IMR-90 (cell line): ENCODE results near the gene DISC1. TPM values are rescaled to one million over a fixed set of nuclear protein-coding genes. Genes with fewer than 3 reads are reported as not detected.

Source experiments
- ATAC-seq: fragments of 200-7000 bp; cut with Tn5 transposase; 2 replicates; pipeline ENCODE4 v1.9.1; 2020; ENCODE audit warnings: low read depth, mild to moderate bottlenecking, moderate library complexity
- BruUV-seq: library from RNA; stranded (reverse); fragments of 400-500 nt; replicated peaks from 2 replicates; lab custom pipeline; 2021; lab: Mats Ljungman, UMichigan
- CTCF ChIA-PET: fragments of 300-600 bp; formaldehyde crosslinking; extraction: SDS; loops from one replicate; lab custom pipeline; 2021; ENCODE audit warnings: antibody characterized with exemption; lab: Yijun Ruan, JAX
- POLR2A ChIA-PET: fragments of 300-600 bp; sonication (Branson Sonifier 250); formaldehyde crosslinking; loops from one replicate; lab custom pipeline; 2022; ENCODE audit warnings: antibody characterized with exemption; ENCODE audit not compliant: unreplicated experiment; lab: Charles Lee
- DNase-seq: peaks from one replicate; pipeline ENCODE4 v3.0.0; 2013
- H2AFZ ChIP-seq: replicated peaks from 2 replicates; pipeline ENCODE3; 2013; ENCODE audit warnings: low read length, mild to moderate bottlenecking; ENCODE audit not compliant: poor library complexity
- H2AK5ac ChIP-seq: 2 replicates; pipeline ENCODE4 v1.6.1; 2013; ENCODE audit warnings: low read depth, low read length, inconsistent platforms
- H2AK9ac ChIP-seq: replicated peaks from 2 replicates; pipeline ENCODE3; 2013; ENCODE audit warnings: mild to moderate bottlenecking, low read depth, low read length, moderate library complexity; ENCODE audit not compliant: poor library complexity
- H2BK120ac ChIP-seq: 2 replicates; pipeline ENCODE4 v1.6.1; 2013; ENCODE audit warnings: low read depth, low read length, inconsistent platforms
- H2BK15ac ChIP-seq: 3 replicates; pipeline ENCODE4 v1.6.1; 2013; ENCODE audit warnings: low read depth, low read length, inconsistent platforms
- H2BK20ac ChIP-seq: 2 replicates; pipeline ENCODE4 v1.6.1; 2013; ENCODE audit warnings: low read depth, mild to moderate bottlenecking, inconsistent platforms, low read length, moderate library complexity
- H2BK5ac ChIP-seq: 2 replicates; pipeline ENCODE4 v1.6.1; 2013; ENCODE audit warnings: mild to moderate bottlenecking, low read depth, low read length, inconsistent platforms; ENCODE audit not compliant: poor library complexity, severe bottlenecking
- H3K14ac ChIP-seq: replicated peaks from 2 replicates; pipeline ENCODE4 v1.6.1; 2013; ENCODE audit warnings: low read depth, low read length, inconsistent platforms
- H3K18ac ChIP-seq: 2 replicates; pipeline ENCODE4 v1.6.1; 2013; ENCODE audit warnings: low read depth, low read length, control low read depth
- H3K23ac ChIP-seq: 2 replicates; pipeline ENCODE4 v1.6.1; 2013; ENCODE audit warnings: low read depth, low read length, inconsistent platforms
- H3K27ac ChIP-seq: 2 replicates; pipeline ENCODE4 v1.5.1; 2013; ENCODE audit warnings: mild to moderate bottlenecking, control low read depth, low read length; ENCODE audit not compliant: insufficient read depth
- H3K27me3 ChIP-seq: 2 replicates; pipeline ENCODE4 v1.6.1; 2013; ENCODE audit warnings: low read length; ENCODE audit not compliant: control insufficient read depth, insufficient read depth
- H3K36me3 ChIP-seq: 2 replicates; pipeline ENCODE4 v1.6.1; 2013; ENCODE audit warnings: low read length, mixed read lengths; ENCODE audit not compliant: control insufficient read depth, insufficient read depth
- H3K4ac ChIP-seq: 2 replicates; pipeline ENCODE4 v1.6.1; 2013; ENCODE audit warnings: low read depth, low read length, inconsistent platforms
- H3K4me1 ChIP-seq: 2 replicates; pipeline ENCODE4 v1.6.1; 2013; ENCODE audit warnings: low read length, mixed read lengths; ENCODE audit not compliant: control insufficient read depth, insufficient read depth
- H3K4me2 ChIP-seq: 2 replicates; pipeline ENCODE4 v1.6.1; 2013; ENCODE audit warnings: low read depth, mild to moderate bottlenecking, control low read depth, low read length, moderate library complexity
- H3K4me3 ChIP-seq: 2 replicates; pipeline ENCODE4 v1.5.1; 2013; ENCODE audit warnings: low read depth, mild to moderate bottlenecking, control low read depth, low read length, moderate library complexity; ENCODE audit not compliant: insufficient read depth
- H3K56ac ChIP-seq: 2 replicates; pipeline ENCODE4 v1.6.1; 2013; ENCODE audit warnings: low read length, inconsistent platforms; ENCODE audit not compliant: insufficient read depth; ENCODE audit errors: extremely low read depth
- H3K79me1 ChIP-seq, 2 experiments: 2 replicates each; pipeline ENCODE4 v1.6.1; 2013; ENCODE audit warnings: low read length in 2 of 2, inconsistent platforms in 1 of 2, low read depth in 1 of 2
- H3K9ac ChIP-seq: 2 replicates; pipeline ENCODE4 v1.6.1; 2013; ENCODE audit warnings: low read depth, low read length, control low read depth
- H3K9me1 ChIP-seq: 2 replicates; pipeline ENCODE4 v1.6.1; 2013; ENCODE audit warnings: low read length, inconsistent platforms; ENCODE audit not compliant: insufficient read depth
- H3K9me3 ChIP-seq: 2 replicates; pipeline ENCODE4 v1.6.1; 2013; ENCODE audit warnings: low read length; ENCODE audit not compliant: control insufficient read depth, insufficient read depth
- H4K20me1 ChIP-seq: 2 replicates; pipeline ENCODE4 v1.6.1; 2013; ENCODE audit warnings: low read length, inconsistent platforms; ENCODE audit not compliant: insufficient read depth
- H4K5ac ChIP-seq: 2 replicates; pipeline ENCODE4 v1.6.1; 2013; ENCODE audit warnings: mild to moderate bottlenecking, low read depth, low read length, control low read depth
- H4K8ac ChIP-seq, 2 experiments: 2 replicates each; pipeline ENCODE4 v1.6.1; 2013; ENCODE audit warnings: low read depth in 2 of 2, low read length in 2 of 2, control low read depth in 1 of 2, inconsistent platforms in 1 of 2
- H4K91ac ChIP-seq: 2 replicates; pipeline ENCODE4 v1.6.1; 2013; ENCODE audit warnings: low read depth, low read length, inconsistent platforms; ENCODE audit not compliant: insufficient read depth
- BHLHE40 ChIP-seq: fragments of 150-350 bp; IDR thresholded peaks from 2 replicates; pipeline ENCODE4 v1.6.1; 2016; ENCODE audit warnings: mild to moderate bottlenecking, low read depth, low read length
- FOS ChIP-seq: fragments of 150-350 bp; IDR thresholded peaks from 2 replicates; pipeline ENCODE4 v1.6.1; 2016; ENCODE audit warnings: low read depth, low read length
- MXI1 ChIP-seq: IDR thresholded peaks from 2 replicates; pipeline ENCODE4 v1.6.1; 2012; ENCODE audit warnings: low read depth, mild to moderate bottlenecking, low read length, moderate library complexity, borderline replicate concordance
- WGBS, 2 experiments: methylation state at CpG; one replicate each; pipeline versions ENCODE4 v1.1.5 to v1.1.7; 2013; ENCODE audit warnings: missing lambda C conversion rate in 2 of 2; ENCODE audit not compliant: insufficient read length in 1 of 2; ENCODE audit errors: extremely low coverage in 2 of 2; 5-methylcytosine and 5-hydroxymethylcytosine counted together
- dilution Hi-C: fragments of 300-500 bp; cut with HindIII; formaldehyde crosslinking; loops from one replicate; pipeline ENCODE4 v1.14.3; 2018; ENCODE audit warnings: low sequenced_read_pairs; ENCODE audit not compliant: unreplicated experiment
- in situ Hi-C: fragments of 300-500 bp; cut with MboI; formaldehyde crosslinking; loops from 3 replicates; pipeline ENCODE4 v1.14.3; 2019; ENCODE audit warnings: low sequenced_read_pairs, inconsistent platforms, mixed read lengths
- intact Hi-C: fragments of 100-400 bp; cut with micrococcal nuclease; formaldehyde crosslinking; loops from 2 replicates; pipeline ENCODE4 v1.10.0; 2022
- polyA plus RNA-seq, 3 experiments: library from polyadenylated mRNA; depleted of rRNA; stranded (reverse); fragments of >200 nt; gene quantifications; 2 replicates each; pipeline ENCODE4 v1.2.3, GENCODE V29; 2012; ENCODE audit warnings: low replicate concordance in 1 of 3
- total RNA-seq: library from RNA; depleted of rRNA; stranded (reverse); fragments of >200 nt; gene quantifications from 2 replicates; pipeline ENCODE4 v1.2.3, GENCODE V29; 2012
- TF ChIP-seq, protein P1 (sequence below): fragments of 150-350 bp; IDR thresholded peaks from 2 replicates; pipeline ENCODE4 v1.6.1; 2017; ENCODE audit warnings: mild to moderate bottlenecking, antibody characterized with exemption, low read length, low read depth

The DISC1 gene
- total and polyA plus RNA-seq, 2 of the 4 experiments (the other 2 are of a cell fraction), result 2.2 to 7.0 TPM

DNA sequence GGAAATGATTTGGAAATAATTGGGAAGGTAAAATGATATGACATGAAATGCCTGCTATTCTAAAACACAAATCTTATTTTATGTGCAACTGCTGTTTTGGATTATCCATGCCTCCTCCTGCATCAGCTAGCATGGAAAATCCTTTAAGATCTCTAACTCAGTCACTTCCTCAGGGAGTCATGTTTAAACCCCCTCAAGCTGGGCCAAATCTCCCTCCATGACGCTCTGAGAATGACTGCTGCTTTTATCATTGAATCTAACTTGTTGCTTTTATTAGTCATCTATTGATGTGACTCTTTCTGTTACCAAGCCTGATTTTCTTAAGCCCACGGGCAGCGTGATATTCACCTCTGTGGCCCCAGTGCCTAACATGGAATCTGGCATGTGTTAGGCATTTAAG lies 324.8 kb downstream of the DISC1 start:
- H2BK5ac ChIP-seq, result no peak overlapping the region
- no peak overlapping the region for H3K14ac ChIP-seq
- H2BK120ac ChIP-seq, result no peak overlapping the region
- no peak overlapping the region for H4K5ac ChIP-seq
- H3K27me3 ChIP-seq, result no peaks in the 10 kb centered on the region
- H3K23ac ChIP-seq, result no peak overlapping the region
- H3K4me2 ChIP-seq, result no peak overlapping the region
- no peak overlapping the region for H3K27ac ChIP-seq
- no peak overlapping the region for H2BK20ac ChIP-seq
- H3K36me3 ChIP-seq, result no peaks in the 10 kb centered on the region
- dilution Hi-C loops (no loop called here), in situ Hi-C loops (no loop called here), intact Hi-C loops (no loop called here)
- H4K91ac ChIP-seq, result no peak overlapping the region
- H3K9me1 ChIP-seq, result no peaks in the 10 kb centered on the region
- ATAC-seq (no peak), DNase-seq (peak; percentile 69)
- peaks cover 3% of the 10 kb centered on the region; the same call in 1 of the 2 replicates for H3K4me1 ChIP-seq
- ChIA-PET POLR2A (no interaction called here), CTCF (interaction anchor here (0.6 kb wide), 1 partner anchor 43 kb away, joined by 3 read pairs; no protein-coding TSS in a partner anchor)
- H2AK5ac ChIP-seq, result no peak overlapping the region
- H3K79me1 ChIP-seq, result no peaks in the 10 kb centered on the region
- H4K8ac ChIP-seq, result no peak overlapping the region
- H3K56ac ChIP-seq, result no peak overlapping the region
- BruUV-seq, result no TSS peak
- H3K4me3 ChIP-seq, result no peak overlapping the region
- H2BK15ac ChIP-seq, result no peak overlapping the region
- H2AK9ac ChIP-seq, result no peak overlapping the region
- H2AFZ ChIP-seq, result no peak overlapping the region
- no peak overlapping the region for H3K4ac ChIP-seq
- TF ChIP-seq, protein P1, sequence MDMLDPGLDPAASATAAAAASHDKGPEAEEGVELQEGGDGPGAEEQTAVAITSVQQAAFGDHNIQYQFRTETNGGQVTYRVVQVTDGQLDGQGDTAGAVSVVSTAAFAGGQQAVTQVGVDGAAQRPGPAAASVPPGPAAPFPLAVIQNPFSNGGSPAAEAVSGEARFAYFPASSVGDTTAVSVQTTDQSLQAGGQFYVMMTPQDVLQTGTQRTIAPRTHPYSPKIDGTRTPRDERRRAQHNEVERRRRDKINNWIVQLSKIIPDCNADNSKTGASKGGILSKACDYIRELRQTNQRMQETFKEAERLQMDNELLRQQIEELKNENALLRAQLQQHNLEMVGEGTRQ, result no peak
- TF ChIP-seq FOS (peak; percentile 63), MXI1 (no peak), BHLHE40 (peak; percentile 5; the same call in 1 of the 2 replicates)
- no peak overlapping the region for H3K9ac ChIP-seq
- no peak overlapping the region for H3K18ac ChIP-seq
- WGBS, 2 experiments, result no CpG with 5 or more reads among the region's 3 CpGs
- H4K20me1 ChIP-seq, result no peaks in the 10 kb centered on the region
- H3K9me3 ChIP-seq, result no peaks in the 10 kb centered on the region
